HG03457 (cell line): Measurements from ENCODE around the gene SLC29A1.

Experiments used
- ATAC-seq: cut with Tn5 transposase; IDR thresholded peaks from one replicate; pipeline ENCODE4 v1.9.1; 2021; ENCODE audit warnings: moderate number of reproducible peaks; ENCODE audit not compliant: unreplicated experiment

Gene SLC29A1

DNA sequence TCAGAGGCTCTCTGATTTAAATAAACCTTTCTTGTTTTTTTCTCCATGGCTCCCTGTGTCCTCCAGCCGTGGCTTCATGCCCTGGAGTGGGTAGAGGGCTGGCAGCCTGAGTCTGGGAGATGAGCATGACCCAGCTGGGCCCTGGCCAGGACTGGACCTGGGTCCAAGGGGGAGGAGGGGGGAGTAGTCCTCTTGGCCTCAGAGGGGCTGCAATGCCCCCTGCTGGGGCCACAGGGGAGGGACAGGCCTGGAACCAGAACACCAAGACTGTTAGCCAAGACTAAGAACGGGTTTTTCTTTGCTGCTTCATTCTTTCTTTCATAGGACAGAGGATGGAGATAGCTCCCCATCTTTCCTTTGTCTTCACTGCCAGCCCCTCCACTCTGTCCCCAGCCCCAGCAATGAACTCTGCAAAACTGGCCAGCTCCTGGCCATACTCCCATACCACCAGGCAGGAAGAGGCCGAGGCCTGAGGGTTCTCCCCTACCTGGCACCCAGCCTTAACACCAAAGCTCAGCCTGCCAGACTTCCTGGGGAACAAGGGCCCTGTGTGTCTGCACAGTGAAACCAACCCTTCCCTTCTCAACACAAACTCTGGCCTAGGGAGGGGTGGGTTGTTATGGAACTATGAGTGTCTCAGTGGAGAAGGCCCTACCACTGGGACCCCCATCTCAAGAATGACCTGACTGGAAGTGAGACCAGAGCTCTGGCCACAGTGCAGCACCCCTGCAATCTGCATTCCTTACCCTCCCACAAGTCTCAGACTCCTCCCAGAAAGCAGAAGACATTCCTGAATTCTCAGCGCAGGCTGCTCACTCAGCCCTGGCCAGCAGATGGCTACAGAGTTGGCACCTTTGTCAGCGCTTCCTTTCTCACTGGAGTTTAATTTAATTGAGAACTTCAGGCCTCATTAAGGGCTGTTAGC is 11.0 kb downstream of the SLC29A1 start:
- ATAC-seq, result no peak

DNA sequence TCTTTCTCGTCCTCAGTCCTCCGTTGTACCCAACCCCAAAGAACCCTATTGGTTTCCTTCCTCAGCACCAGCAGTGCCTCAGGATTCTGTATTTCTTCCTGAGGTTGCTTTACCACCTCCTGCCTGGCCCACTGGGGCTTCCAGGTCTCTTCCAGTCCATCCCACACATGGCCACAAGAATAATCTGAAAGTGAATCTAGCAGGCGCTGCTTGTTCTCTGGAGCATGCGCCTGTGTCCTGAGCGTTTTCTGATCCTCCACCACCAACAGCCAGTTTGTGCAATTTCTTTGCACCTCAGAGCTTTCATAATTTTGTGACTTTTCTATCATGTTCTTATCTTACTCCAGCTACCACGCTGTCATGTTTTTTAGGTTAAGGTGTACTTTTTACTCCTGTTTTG is 11.9 kb downstream of the SLC29A1 start:
- ATAC-seq, result no peak

DNA sequence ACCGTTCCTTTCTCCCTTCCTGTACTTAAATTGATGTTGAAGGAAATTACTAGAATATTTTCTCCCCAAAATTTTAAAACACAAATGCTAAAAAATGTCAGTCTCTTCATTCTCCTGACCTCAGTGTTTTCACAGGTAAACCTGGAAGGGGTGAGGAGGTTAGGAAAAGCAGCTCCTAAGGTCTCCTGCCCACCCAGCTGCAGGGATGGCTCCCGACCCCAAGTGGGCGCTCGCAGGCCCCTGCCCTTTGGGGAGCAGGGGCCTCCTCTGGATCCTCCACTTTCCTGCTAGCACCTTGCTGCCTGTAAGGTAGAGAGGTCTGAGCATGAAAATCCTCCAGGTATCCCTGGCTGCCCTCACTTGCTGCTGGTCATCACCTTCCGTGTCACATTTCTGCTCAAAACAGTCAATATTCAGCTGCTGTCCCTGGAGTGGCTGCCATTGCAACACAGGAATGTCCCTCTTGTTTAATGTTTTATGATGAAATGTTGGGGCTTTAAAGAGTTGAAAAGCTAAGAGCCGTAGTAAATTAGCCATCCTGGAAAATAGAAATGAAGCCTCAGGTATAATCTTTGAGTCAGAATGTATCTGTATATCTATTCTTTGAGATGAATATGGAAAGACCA is 12.6 kb downstream of the SLC29A1 start:
- ATAC-seq, result no peak

DNA sequence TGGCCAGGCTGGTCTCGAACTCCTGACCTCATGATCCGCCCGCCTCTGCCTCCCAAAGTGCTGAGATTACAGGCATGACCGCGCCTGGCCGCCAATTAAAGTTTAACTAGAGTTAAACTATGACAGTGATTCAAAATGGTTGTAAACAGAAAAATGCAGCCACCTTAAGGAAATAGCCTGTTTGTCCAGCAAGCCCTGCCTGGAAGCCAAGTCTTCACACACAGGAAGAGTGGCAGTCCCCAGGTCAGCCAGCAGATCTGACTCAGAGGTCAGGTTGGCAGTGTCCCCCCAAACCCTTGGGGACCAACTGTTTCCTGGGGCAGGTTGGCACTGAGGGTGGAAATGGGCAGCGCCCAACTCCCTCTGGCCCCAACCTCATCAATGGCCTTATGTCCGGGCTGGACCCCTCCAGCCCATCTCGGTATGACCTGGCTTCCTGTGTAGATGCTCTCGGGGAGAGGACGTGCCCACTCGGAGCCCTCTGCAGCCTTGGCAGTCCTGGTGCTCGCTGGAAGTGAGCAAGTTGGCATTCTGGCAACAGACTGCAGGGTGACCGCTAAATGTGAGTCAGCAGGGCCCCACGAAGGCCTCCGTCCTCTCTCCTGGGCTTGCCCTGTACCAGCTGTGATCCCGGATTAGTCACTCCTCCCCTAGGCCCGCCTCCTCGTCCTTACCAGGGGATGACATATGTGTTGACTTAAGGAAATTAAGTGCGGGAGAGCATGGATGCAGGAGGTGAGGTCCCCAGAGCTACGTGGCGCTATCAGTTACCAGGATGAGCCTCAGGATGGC is 13.8 kb downstream of the SLC29A1 start:
- ATAC-seq, result no peak

DNA sequence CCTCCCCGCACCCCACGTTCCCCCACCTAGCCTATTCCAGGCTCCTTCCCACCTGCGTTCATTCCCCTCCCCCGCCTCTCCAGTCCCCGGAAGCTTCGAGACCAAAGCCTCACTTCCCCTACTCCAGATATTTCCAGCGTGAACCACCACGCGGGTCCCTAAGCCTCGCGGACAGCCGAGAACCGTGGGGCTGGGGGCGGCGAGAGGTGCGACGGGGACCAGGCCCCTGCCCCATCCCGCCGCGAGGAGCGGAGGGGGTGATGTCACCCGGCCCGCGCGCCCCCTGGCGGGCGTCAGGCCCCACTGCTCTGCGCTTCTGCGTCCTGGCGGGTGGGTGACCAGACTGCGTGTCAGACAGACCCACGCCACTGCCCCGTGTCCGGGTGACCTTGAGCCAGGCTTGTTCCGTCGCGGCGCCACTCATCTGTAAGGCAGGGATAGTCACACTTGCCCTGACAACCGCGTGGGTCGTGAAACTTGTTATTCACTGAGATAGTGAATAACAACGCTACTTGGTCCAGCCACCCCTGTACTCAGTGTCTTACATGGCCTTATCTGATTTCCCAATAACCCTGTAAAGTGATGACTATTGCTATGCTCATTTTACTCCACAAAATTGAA is 14.5 kb downstream of the SLC29A1 start:
- no peak for ATAC-seq

DNA sequence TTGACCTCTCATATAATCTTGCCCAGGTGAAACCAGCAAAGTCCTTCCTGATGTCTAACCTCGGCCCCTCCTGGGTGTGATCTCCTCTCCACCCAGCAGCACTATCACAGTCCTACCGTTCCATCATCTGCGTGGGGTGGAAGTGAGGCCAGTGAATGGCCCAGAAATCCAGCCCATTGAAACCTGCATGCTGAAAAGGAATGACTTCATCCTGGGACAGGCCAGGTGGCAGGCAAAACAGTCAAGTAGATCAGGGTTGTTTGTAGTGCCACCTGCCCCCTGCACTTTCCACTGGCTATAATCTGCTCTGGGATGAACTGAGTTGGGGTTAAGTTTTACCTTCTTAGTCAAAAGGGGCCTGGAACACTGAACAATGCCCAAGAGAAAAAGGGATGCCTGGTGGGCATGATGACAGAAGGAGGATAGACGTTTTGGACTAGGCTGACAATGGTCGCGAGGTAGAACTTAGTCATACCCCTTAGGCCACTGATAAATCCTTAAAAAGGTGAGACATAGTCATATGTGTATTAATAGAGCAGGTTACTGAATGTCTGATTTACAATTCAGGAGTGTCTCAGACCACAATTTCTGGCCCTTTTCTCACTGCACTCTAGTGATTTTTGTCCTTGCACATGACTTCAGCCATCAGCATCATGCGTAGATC is 15.4 kb downstream of the SLC29A1 start:
- no peak for ATAC-seq

DNA sequence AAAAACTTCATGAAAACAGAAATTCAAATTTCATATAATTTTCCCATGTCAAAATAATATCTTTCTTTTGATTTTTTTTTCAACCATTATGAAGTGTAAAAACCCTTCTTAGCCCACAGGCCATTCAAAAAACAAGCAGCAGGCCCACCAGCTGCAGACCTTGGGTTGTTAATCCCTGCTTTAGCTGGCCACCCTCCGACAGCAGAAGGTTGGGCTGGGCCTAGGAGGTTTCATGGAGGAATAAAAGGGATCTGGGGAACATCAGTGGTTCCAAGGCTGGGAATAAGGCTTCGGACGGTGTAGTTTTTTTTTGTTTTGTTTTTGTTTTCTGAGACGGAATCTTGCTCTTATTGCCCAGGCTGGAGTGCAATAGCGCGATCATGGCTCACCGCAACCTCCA is 19.9 kb downstream of the SLC29A1 start:
- no peak for ATAC-seq

DNA sequence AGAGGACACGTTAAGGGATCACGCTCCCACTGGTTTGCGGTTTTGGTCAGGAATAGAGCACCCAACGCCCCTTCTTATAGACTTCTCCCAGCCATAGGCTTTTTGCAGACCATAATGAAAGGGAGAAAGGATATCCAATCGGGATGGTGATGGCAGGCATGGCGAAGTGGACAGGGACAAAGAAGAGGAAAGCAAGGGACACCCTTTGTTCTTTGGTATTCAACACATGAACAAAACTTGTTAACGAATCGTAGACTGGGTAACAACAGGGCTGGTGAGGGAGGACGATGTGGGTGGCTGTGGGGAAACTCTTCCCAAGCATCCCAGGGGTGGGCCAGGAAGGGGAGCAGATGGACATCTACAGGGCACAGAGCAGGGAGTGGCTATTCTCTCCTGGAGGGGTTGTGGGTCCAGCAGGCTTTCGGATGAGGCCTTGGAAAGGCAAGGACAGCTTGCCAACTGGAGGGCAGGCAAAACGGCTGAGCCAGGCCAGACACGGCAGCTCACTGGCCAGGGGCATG is 22.1 kb downstream of the SLC29A1 start:
- ATAC-seq, result no peak

DNA sequence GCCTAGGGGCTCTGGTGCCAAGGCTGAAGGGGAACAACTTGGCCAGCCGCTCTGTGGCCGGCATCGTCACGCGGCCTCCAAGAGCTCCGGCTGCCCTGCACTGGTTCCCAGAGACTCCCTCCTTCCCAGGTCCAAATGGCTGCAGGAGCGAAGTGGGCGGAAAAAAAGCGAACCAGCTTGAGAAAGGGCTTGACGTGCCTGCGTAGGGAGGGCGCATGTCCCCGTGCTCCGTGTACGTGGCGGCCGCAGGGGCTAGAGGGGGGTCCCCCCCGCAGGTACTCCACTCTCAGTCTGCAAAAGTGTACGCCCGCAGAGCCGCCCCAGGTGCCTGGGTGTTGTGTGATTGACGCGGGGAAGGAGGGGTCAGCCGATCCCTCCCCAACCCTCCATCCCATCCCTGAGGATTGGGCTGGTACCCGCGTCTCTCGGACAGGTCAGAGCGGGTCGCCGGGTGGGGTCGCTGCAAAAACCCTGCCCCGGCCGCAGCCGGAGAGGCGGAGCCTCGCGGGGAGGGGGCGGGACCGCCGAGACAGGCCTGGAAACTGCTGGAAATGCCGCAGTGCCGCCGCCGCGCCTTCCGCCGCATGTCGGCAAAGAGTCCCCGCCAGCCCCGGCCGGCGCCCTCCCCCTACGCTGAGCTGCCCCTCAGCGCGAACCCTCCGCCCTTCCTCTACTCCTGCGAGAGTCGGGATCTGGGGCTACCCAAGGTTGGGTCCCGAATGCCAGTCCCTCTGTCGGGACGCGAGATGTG is 22.7 kb downstream of the SLC29A1 start:
- peak; percentile 29 for ATAC-seq

DNA sequence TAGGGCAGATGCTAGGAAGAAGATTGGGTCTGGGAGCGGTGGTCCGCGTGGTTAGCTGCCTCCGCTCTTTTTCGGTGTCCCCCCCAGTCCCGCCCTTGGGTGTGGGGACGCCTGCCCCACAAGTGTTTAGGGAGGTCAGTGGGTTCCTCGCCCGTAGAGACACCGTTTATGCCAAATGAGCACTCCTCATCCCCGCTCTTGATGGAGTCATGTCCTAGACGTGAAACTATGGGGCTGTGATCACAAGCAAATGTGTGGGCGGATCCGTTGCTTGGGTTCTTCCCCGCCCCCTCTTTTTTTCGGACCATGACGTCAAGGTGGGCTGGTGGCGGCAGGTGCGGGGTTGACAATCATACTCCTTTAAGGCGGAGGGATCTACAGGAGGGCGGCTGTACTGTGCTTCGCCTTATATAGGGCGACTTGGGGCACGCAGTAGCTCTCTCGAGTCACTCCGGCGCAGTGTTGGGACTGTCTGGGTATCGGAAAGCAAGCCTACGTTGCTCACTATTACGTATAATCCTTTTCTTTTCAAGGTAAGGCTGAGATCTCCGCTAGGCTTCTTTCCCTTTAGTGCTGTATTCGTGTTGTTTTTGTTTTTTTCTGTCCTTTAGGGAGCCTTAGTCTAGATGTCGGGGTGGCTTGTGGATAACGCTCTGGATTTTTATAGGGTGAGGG is 23.4 kb downstream of the SLC29A1 start, which contains the start of gene HSP90AB1:
Gene HSP90AB1, plus strand, starts transcription at position 439 of the 675 bp plus-strand sequence. CDS start 1,529 bp downstream, outside the sequence.
- peak; percentile 56 for ATAC-seq

DNA sequence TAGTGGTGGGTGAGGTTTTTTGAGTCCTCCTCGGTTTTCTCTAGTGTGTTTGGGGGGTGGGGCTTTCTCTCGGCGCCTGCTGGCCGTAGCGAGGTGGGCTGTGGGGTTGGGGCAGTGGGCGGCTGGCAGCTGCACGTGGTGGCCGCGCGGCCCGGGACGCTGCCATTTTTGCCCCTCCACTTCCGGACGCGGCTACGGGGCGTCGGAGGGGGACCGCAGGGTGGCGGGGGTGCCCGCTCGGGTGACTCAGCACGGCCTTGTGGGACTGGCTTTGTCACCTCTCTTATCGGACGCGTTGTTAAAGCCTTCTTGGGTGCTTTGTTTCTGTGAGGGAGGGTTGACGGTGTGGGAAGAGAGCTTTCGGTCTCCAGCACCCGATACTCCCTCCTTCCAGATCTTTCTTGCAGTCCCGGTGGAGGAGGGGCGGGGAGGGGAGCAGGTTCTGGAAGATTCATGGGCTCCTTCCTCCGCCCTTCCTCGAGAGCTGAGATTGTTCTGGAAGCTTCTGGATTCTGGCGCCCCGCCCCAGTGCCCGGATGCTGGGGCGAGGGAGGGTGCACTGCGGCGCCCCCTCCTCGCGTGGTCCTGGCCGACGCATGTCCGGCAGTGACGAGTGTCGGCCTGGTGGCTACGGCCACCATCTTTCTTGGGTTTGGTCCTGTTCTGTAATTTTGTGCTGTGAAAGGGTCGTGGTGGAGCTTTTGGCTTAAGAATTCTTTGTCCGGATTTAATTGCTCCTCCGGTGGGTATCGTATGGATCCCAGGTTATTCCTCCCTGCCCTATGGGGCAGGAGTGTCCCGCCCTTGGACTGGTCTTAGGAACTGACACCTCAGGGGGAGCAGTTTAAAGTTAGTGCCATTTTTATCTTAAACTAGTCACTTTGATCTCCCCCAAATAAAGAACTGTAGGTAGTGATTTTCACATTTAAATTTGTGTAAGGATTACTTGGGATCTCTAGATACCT is 24.2 kb downstream of the SLC29A1 start:
- peak; percentile 25 for ATAC-seq

DNA sequence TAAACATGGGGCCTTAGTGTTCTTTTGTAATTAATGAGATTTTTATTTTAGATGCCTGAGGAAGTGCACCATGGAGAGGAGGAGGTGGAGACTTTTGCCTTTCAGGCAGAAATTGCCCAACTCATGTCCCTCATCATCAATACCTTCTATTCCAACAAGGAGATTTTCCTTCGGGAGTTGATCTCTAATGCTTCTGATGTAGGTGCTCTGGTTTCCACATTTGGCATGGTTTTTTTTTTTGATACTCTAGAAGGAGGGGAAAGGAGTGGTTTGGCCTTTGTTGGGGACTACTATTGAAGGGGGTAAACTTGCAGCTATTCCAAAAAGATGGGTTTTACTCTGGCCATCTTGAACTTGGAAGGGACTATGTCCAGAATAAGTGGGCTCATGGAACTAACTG is 25.2 kb downstream of the SLC29A1 start:
- no peak for ATAC-seq

DNA sequence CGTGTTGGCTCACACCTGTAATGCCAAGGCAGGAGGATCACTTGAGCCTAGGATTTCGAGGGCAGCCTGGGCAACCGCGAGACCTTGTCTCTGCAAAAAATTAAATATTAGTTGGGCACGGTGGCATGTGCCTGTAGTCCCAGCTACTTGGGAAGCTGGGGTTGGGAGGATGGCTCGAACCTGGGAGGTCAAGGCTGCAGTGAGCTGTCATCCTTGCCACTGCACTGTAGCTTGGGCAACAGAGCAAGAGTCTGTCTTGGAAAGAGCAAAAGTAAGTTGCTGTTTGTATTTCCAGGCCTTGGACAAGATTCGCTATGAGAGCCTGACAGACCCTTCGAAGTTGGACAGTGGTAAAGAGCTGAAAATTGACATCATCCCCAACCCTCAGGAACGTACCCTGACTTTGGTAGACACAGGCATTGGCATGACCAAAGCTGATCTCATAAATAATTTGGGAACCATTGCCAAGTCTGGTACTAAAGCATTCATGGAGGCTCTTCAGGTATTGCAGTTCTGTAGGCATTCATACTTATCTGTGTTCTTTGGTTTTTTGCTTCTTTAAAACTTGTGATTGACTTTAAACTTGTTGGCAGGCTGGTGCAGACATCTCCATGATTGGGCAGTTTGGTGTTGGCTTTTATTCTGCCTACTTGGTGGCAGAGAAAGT is 25.8 kb downstream of the SLC29A1 start:
- ATAC-seq, result no peak

DNA sequence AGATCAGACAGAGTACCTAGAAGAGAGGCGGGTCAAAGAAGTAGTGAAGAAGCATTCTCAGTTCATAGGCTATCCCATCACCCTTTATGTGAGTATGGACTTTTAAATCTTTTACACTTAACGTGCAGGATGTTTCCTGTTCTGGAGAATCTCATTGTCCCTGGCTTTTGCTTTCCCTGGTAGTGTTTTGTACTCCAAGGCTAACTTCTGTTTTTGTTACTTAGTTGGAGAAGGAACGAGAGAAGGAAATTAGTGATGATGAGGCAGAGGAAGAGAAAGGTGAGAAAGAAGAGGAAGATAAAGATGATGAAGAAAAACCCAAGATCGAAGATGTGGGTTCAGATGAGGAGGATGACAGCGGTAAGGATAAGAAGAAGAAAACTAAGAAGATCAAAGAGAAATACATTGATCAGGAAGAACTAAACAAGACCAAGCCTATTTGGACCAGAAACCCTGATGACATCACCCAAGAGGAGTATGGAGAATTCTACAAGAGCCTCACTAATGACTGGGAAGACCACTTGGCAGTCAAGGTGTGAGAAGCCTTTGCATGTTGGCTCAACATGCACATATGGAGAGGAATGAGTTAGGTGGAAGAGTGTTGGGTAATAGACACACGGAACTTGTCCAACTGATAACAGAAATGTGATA is 26.8 kb downstream of the SLC29A1 start:
- no peak for ATAC-seq

DNA sequence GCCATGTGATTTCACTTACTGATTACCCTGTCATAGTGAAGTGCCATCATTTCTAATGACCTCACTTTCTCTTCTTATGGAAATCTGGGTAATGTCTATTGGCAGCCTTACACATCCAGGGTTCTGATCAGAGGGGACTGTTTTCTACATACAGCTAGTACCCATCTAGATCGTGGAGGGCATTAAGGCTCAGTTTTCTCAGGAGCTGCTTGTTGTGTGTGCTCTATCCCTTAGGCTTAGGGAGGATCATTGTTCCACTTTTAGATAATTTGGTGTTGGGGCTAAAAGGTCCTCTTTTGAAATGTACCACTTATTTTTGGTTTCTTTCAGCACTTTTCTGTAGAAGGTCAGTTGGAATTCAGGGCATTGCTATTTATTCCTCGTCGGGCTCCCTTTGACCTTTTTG is 27.3 kb downstream of the SLC29A1 start:
- ATAC-seq, result no peak

DNA sequence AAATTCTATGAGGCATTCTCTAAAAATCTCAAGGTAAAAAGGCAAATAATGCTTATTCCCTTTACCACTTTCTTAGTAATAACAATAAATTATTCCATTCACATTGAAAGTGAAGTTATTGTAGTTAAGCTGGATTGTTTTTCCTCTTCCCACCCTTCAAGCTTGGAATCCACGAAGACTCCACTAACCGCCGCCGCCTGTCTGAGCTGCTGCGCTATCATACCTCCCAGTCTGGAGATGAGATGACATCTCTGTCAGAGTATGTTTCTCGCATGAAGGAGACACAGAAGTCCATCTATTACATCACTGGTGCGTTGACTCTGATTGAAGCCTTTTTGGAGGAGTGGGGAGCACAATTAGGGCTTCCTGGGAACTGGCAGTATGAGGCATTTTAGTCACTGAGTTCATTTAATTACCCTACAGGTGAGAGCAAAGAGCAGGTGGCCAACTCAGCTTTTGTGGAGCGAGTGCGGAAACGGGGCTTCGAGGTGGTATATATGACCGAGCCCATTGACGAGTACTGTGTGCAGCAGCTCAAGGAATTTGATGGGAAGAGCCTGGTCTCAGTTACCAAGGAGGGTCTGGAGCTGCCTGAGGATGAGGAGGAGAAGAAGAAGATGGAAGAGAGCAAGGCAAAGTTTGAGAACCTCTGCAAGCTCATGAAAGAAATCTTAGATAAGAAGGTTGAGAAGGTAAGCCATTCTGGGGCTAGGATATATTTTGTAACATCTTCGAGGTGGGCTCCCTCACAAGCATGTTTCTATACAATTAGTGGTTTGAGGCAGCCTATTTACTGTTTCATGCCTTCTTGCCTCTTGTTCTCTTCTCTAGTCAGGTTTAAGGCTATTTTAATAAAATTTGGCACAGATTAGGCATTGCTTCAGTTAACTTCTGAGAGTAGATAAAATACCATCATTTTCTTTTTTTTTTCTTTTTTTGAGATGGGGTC is 28.5 kb downstream of the SLC29A1 start:
- no peak for ATAC-seq
